ENCODE measurements around the gene HHATL.

Gene HHATL

DNA sequence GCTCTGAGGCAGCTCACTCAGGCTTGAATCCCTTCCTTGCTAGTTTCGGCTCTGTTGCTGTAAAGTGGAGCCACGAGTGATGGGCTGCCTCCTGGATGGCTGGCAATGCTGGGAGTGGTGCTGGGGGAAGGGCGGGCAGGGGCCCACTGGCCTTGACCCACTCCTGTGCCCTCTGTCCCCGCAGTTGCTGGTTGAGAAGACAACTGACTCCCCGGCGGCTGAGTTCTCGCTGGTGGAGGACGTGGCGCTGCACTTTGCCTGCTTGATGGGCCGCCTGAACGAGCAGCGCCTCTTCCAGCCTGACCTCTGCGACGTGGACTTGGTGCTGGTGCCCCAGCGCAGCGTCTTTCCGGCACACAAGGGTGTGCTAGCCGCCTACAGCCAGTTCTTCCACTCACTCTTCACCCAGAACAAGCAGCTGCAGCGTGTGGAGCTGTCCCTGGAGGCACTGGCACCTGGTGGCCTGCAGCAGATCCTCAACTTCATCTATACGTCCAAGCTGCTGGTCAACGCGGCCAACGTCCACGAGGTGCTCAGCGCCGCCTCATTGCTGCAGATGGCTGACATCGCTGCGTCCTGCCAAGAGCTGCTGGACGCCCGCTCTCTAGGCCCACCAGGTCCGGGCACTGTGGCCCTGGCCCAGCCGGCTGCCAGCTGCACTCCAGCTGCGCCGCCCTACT is 44.4 kb downstream of the HHATL start:
- no peak for TF ChIP-seq CTCF (IDR thresholded peaks at IDR 0.05)
- Histone ChIP-seq H3K27ac (no peak overlapping the region), H3K4me3 (no peak overlapping the region)
- DNase-seq (ENCODE audit: low spot score) = no peak

DNA sequence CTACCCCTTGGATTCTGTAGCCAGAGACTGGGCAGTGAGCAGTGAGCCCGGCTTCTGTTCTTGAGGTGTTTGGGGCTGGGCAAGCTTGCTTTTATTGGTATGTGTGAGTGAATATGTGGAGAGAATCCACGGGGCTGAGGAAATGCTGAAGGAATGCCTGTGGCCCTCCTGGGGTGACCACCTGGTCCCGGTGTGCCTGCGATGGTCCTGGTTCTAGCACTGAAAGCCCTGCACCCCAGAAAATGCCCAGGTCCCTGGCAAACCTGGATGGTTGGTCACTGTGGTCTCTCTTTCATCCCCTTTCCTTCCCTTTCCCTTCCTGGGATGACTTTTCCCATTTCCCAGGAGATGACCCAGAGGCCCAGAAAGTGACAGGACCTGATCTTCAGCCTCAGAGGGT is 44.9 kb downstream of the HHATL start:
- H3K27ac ChIP-seq = peak overlapping the region; percentile 44 to 98
- no peak for TF ChIP-seq CTCF (IDR thresholded peaks at IDR 0.05)
- H3K4me3 ChIP-seq = no peak overlapping the region
- no peak for DNase-seq (ENCODE audit: low spot score)

DNA sequence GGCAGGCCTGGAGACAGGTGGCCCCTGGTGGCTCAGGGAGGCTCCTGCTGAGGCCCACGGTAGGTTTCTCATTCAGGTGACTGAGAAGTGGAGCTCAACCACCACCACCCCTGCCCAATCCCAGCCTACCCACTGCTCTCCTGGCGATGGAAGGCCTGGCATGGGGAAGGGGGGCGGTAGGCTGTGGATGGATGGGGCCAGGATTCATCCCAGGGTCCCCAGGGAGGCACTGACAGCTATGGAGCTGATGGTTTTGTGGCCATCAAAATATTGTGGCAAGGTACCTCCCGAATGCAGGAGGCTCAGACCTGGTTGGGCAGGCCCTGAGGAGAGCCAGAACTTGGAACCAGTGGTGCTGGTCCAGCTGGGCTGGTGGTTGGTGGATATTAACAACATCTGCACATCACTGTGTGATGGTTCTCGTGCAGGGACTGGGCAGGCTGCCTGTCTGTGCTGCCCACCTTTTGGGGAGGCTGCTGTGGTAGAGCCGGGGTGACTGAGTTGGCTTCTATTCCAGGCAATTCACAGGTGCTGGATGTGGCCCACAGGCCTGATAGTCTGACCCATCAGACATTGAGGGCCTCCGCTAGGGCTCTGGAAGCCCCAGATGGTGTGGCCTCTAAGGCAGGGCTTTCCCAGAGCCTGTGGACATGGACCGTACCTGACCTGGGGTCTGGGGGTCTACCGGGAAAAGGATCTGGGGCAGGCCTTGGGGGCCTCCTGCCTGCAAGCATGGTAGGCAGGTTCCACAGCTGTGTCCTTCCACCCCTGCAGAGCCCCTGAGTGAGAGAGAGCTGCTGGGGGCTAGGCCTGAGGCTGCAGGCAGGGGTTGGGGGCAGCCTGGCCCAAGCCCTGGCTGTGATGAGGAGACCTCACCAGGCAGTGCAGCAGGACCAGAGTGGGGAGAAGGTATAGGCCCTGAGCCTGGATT is 45.7 kb downstream of the HHATL start:
- Histone ChIP-seq H3K4me3 (no peak overlapping the region), H3K27ac (peak overlapping the region; percentile 98 to 99)
- no peak for TF ChIP-seq CTCF (IDR thresholded peaks at IDR 0.05)
- DNase-seq (ENCODE audit: low spot score) = peak; percentile 75

GRCh38 chr3:42655980-42656679 is 46.5 kb downstream of the HHATL start:
- no peak for TF ChIP-seq CTCF (IDR thresholded peaks at IDR 0.05)
- DNase-seq (ENCODE audit: low spot score) = peak; percentile 74
- H3K27ac ChIP-seq = peak overlapping the region; percentile 98 to 99
- peak overlapping the region; percentile 98 for H3K4me3 ChIP-seq

- DNase-seq (ENCODE audit: low spot score) = peak; percentile 74
- no peak for TF ChIP-seq CTCF (IDR thresholded peaks at IDR 0.05)
- H3K4me3 ChIP-seq = peak overlapping the region; percentile 98
- H3K27ac ChIP-seq = peak overlapping the region; percentile 98 to 99
Measured at GRCh38 chr3:42655331-42655888, 47.2 kb downstream of the HHATL start.

- DNase-seq (ENCODE audit: low spot score) = peak; percentile 84
- H3K27ac ChIP-seq = peak overlapping the region; percentile 98 to 99
- H3K4me3 ChIP-seq = peak overlapping the region; percentile 98
- TF ChIP-seq CTCF (IDR thresholded peaks at IDR 0.05) = no peak
Measured at GRCh38 chr3:42654331-42655201, 48.0 kb downstream of the HHATL start.

Data from coronary artery (tissue), 2 donors.